NCI-H2107 treated with DMSO at 0.1 percent for 48 hours (cell line): Measurements from ENCODE around the gene ESRP2.

ENCODE experiments used
- DNase-seq: peaks from one replicate; lab custom pipeline; 2025; ENCODE audit not compliant: unreplicated experiment; lab: John Stamatoyannopoulos, UW

ESRP2 gene

GRCh38 chr16:68242085-68242484 is 6.2 kb upstream of the ESRP2 start:
- no peak for DNase-seq

GRCh38 chr16:68238029-68238345 is 2.1 kb upstream of the ESRP2 start:
- DNase-seq, result no peak

GRCh38 chr16:68237243-68238028 is 1.5 kb upstream of the ESRP2 start:
- DNase-seq, result peak; percentile 90

DNA sequence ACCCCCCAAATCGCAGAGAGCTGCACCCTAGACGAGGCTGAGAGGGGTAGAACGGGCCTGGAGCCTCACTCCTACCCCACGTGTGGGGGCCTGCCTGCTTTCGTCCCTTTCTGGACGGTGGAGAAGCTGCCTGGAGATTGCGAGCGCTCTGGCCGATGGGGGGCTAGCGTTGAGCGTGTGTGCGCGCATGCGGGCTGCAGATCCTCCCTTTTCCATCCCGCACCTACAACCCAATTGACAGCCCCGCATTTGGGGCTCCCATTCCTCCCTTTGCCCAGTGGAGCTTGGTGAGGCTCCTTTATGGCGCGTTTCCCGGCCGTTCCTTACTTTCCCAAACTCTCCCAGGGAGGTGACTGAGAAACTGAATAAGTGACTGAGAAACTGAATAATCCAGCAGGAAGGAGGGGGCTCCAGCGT is 907 bp upstream of the ESRP2 start:
- no peak for DNase-seq

GRCh38 chr16:68236137-68236825 is 354 bp upstream of the ESRP2 start:
- no peak for DNase-seq

- no peak for DNase-seq
Measured at GRCh38 chr16:68235108-68235886, 630 bp downstream of the ESRP2 start.

DNA sequence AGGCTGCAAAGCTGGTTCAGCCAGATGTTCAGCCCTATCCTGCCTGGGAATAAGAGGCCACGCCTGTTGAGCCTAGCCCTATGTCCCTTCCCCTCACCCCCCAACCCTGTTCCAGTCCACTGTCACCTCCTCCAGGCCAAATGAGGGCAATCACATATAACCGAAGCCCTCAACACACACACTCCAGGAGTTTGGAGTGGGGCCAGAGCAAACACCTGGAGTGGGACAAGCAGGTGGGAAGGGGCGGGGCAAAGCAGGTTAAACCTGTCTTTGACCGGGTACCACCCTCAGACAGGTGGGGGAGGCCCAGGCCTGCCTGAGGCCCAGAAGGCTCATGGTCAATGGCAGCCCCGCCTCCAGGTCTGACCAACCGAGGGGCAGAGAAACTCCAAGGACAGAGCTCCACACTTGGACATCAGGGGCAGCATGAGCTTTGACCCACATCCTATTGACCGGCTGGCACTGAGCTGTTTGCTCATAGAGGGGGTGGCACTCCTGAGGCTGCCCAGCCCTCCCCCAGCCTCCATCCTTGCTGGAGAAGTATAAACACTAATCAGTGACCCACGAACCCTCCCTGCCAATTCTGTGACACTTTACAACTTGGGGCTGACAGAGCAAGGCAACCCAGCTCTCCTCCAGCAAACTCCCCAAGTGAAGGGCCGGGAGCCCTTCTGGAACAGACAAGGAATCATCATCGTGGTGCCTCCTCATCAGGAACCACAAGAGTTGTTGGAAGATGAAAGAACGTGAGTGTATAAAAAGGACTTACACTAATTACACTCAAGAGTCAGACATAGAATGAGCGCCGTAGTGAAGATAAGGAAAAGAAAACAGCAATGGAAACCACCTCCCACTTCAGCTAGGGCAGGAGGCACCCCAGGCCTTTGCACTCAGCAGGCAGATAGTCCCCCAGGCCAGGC is 1.5 kb downstream of the ESRP2 start:
- peak; percentile 36 for DNase-seq

DNA sequence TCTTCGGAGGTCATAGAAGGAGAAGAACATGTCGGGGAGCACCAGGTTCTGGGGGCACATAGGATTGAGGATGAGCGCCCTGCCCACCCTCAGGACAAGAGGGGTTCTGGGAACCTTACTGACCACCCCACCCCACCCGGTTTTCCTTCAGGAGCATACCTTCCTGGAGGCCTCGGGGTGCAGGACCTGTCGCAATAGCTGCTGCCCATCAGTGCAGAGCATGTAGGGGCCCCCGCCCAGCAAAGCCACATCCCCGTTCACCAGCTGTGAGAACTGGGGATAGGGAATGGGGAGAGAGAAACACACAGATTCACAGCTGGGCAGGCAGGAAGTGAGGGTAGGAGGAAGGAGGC is 2.1 kb downstream of the ESRP2 start:
- DNase-seq, result no peak

- no peak for DNase-seq
Measured at GRCh38 chr16:68233085-68233834, 2.7 kb downstream of the ESRP2 start.

DNA sequence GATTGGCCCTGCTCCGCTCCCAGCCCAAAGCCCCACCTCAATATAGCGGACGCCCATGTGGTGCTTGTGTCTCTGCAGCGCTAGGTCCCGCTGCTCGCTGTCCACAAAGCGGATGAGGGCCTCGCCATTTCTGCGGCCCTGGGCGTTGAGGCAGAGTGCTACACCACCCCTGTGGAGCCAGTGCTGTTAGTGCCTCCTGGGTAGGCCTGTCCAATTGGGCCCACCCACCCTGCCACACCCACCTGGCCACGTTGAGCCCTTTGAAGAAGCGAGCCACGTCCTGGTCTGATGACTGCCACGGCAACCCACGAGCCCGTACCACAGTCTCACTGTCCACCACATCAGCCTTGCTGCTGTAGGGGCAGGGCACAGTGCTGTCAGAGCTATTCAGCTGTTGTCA is 3.6 kb downstream of the ESRP2 start:
- DNase-seq, result no peak

- DNase-seq, result no peak
Measured at GRCh38 chr16:68231384-68232136, 4.4 kb downstream of the ESRP2 start.

DNA sequence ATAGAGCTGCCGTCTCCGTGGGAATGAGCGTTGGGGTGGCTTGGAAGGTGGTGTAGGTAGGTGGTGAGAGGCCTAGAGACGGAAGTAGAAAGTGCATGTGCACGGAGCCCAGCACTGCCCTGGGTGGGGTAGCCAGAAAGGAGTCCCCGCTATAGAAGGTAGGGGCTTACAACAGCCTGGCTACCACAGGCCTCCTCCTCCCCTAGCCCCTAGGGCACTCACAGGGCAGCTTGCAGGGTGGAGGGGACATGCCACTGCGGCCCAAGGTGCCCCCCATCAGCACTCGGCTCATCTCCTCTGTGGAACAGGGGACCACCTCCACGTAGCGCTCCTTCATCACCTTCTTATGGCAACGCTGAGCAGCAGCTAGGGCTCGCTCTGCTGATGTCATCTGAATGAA is 5.0 kb downstream of the ESRP2 start:
- DNase-seq, result no peak

DNA sequence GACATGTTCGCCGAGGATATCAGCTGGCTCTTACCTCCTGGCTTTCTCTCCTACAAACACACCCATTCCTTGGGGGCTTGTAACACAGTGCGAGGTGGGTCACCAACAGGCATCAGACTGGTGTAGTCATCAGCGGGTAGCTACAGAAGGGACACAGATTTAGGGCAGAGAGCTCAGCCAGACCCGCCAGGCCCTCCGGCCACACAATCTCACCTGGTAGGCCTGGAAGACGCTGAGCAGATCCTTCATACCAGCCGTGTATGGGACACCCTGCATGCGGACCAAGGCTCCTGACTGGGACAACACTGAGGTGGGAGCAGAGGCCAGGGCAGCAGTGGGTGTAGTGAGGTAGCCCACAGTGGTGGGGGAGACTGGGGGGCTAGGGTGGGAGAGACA is 5.8 kb downstream of the ESRP2 start:
- DNase-seq, result no peak

DNA sequence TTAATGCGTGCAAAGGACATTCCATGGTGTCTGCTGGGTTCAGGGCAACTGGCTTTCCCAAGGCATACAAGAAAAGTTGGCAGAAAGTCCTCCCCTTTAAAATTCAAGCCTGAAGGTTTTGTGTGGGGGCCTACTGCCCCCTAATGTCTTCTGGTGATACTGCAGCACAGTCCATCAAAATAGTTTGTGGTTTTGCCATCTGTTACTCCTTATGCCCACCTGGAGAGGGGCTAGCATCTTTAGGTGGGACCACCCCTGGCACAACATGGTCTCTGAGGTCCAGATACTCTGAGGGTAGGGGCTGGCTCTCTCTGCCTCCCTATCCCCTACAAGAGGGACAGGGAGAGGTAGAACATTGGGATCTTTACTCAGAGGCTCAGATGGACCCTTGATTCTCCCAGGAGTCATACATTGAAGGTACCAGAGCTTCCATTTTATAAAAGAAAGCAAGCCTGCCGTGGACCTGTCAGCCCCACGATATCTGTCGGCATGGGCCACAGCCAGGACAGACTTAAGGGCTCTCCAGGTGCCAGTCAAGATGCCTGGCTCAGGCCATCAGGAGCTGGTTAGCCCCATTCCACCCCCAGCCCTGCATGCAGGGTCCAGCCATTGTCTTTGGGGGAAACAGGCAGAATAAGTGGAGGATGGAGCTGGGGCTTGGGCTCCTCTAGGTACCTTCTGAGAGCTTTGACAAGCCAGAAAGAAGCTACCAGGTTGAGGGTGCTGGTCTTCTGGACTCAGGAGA is 6.3 kb downstream of the ESRP2 start:
- peak; percentile 48 for DNase-seq

GRCh38 chr16:68228652-68229051 is 7.3 kb downstream of the ESRP2 start:
- DNase-seq, result no peak

GRCh38 chr16:68227850-68228553 is 7.9 kb downstream of the ESRP2 start:
- DNase-seq, result no peak

DNA sequence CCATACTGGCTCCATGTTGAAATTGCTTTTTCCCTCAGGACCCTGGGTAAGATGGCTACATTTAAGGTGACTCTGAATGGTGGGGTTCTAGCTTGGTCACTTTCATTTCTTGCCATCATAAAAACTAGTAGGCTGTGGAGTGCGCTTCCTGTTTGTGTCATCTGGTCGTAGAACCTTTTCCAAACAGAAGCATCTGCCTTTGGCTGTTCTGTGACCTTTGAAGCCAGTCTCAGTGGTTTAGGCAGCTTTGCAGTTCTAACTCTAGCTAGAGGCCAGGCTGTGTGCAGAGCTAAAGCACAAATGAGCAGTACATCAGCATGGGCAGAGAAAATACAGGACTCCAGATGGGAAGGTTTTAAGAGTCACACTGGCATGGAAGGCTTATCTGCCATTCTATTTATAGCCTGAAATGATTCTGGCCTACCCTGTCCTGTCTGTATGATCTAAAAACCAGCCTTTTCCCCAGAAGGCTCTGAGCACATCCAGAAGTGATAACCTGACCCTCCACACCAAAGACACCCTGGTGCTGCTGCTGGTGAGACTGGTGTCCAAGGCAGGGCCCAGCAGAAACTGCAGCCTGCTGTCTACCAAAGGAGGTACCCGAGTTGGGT is 8.6 kb downstream of the ESRP2 start:
- DNase-seq, result no peak

DNA sequence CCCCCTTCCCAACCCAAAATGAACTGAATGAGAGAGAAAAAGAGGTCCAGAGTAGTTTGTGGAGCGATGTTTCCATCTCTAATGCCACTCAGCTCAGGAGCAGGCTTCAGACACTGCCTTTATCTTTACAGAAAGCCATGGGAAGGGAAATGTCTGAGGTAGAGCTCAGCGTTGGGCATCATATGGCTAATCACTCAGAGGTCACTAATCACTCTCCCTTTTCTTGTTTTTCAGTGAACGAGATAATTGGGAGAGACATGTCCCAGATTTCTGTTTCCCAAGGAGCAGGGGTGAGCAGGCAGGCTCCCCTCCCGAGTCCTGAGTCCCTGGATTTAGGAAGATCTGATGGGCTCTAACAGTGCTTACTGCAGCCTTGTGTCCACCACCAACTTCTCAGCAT is 9.8 kb downstream of the ESRP2 start:
- DNase-seq, result no peak
